Osteocyte (in vitro differentiated cells): Measurements from ENCODE around the gene TEAD3. TPM values are rescaled to one million over a fixed set of nuclear protein-coding genes. Genes with fewer than 3 reads are reported as not detected.

ENCODE experiments used
- DNase-seq: peaks from one replicate; pipeline ENCODE4 v3.0.0; 2021; ENCODE audit warnings: mixed read lengths; ENCODE audit not compliant: unreplicated experiment; ENCODE audit errors: extremely low spot score
- H3K27ac Mint-ChIP-seq: one replicate; pipeline ENCODE4 v1.8.0; 2021; ENCODE audit warnings: mild to moderate bottlenecking, mixed read lengths; ENCODE audit not compliant: unreplicated experiment
- H3K27me3 Mint-ChIP-seq: one replicate; pipeline ENCODE4 v1.8.0; 2021; ENCODE audit warnings: mixed read lengths; ENCODE audit not compliant: unreplicated experiment
- H3K36me3 Mint-ChIP-seq: one replicate; pipeline ENCODE4 v1.8.0; 2021; ENCODE audit warnings: mixed read lengths; ENCODE audit not compliant: unreplicated experiment
- H3K4me1 Mint-ChIP-seq: one replicate; pipeline ENCODE4 v1.8.0; 2021; ENCODE audit warnings: mixed read lengths; ENCODE audit not compliant: unreplicated experiment
- H3K4me3 Mint-ChIP-seq: one replicate; pipeline ENCODE4 v1.8.0; 2021; ENCODE audit warnings: mild to moderate bottlenecking, moderate library complexity, mixed read lengths; ENCODE audit not compliant: unreplicated experiment
- H3K9me3 Mint-ChIP-seq: one replicate; pipeline ENCODE4 v1.8.0; 2021; ENCODE audit warnings: mixed read lengths; ENCODE audit not compliant: unreplicated experiment
- total RNA-seq: library from RNA; stranded (reverse); gene quantifications from 2 replicates; pipeline ENCODE4 v1.2.1, GENCODE V29; 2021
- TF ChIP-seq, protein P1 (sequence below): fragments of 200-600 bp; sonication (generic); IDR thresholded peaks from 2 replicates; pipeline ENCODE4 v1.5.0; 2021; ENCODE audit warnings: antibody characterized with exemption, mild to moderate bottlenecking, moderate library complexity

Gene TEAD3
- total RNA-seq, 1 donor from 2014 or later, result 44.8 TPM

DNA sequence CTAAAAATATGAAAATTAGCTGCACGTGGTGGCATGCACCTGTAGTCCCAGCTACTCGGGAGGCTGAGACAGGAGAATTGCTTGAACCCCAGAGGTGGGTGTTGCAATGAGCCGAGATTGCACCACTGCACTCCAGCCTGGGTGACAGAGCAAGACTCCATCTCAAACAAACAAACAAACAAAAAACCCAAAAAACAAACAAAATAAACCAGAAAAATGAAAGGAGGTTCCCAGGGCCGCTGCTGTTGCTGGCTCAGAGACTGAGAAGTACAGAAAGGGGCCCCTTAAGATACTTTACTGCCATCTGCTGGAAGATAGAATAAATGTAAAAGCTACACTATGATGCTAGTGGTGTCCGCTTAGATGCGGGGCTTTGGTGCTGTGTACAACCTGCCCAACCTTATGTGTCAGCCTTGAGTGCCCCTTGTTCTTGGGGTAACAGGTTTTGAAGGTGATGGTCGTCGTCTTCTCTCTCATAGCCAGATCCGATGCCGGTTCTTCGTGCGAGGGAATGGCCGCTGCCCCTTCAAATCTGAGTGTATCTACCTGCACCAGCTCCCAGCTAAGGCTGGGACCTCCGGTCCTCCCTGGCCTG lies 47.5 kb downstream of the TEAD3 start:
- DNase-seq, result no peak

DNA sequence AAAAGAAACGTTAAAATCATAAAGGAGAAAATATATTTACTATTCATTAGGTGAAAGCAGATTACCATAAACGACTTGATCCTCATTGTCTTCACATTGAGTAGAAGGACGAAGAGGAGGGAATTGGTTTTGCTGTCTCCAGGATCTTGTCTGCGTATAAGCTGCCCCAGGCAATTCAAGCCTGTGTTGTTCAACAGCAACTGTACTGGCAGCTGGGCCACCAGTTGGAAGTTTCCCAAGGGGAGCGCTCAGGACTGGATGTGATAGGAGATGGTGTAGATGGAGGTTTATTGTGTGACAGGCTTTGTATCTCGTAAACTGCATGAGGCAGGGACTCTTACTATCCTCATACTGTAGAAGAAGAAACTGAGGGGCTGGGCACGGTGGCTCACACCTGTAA lies 48.7 kb downstream of the TEAD3 start:
- Mint-ChIP-seq H3K27me3 (no peaks in the 10 kb centered on the region), H3K4me3 (no peak overlapping the region)
- no peak for DNase-seq

More for the DNA sequence above, 47.5 kb downstream of the TEAD3 start:
- TF ChIP-seq, protein P1, sequence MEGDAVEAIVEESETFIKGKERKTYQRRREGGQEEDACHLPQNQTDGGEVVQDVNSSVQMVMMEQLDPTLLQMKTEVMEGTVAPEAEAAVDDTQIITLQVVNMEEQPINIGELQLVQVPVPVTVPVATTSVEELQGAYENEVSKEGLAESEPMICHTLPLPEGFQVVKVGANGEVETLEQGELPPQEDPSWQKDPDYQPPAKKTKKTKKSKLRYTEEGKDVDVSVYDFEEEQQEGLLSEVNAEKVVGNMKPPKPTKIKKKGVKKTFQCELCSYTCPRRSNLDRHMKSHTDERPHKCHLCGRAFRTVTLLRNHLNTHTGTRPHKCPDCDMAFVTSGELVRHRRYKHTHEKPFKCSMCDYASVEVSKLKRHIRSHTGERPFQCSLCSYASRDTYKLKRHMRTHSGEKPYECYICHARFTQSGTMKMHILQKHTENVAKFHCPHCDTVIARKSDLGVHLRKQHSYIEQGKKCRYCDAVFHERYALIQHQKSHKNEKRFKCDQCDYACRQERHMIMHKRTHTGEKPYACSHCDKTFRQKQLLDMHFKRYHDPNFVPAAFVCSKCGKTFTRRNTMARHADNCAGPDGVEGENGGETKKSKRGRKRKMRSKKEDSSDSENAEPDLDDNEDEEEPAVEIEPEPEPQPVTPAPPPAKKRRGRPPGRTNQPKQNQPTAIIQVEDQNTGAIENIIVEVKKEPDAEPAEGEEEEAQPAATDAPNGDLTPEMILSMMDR, result peak; percentile 85
- Mint-ChIP-seq H3K9me3 (no peaks in the 10 kb centered on the region), H3K4me3 (no peak overlapping the region), H3K36me3 (no peaks in the 10 kb centered on the region), H3K27ac (no peak overlapping the region), H3K4me1 (peaks cover 24% of the 10 kb centered on the region), H3K27me3 (no peaks in the 10 kb centered on the region)

DNA sequence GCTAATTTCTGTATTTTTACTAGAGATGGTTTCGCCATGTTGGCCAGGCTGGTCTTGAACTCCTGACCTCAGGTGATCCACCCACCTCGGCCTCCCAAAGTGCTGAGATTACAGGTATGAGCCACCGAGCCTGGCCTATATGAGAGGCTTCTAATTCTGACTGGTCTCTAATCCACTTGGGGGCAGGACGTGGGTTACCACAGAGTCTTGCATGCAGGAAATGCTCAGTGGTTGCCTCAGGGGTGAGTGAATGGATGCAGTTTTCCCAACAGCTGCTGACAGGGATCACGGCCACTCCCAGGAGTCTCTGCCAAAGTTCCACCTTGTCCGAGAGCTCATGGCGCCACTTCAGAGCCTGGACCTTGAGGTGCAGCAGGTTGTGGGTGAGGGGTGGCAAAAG lies 51.2 kb downstream of the TEAD3 start:
- H3K4me1 Mint-ChIP-seq, result peaks cover 14% of the 10 kb centered on the region
- no peak for DNase-seq

More for the DNA sequence above, 48.7 kb downstream of the TEAD3 start:
- Mint-ChIP-seq H3K9me3 (no peaks in the 10 kb centered on the region), H3K4me1 (peaks cover 18% of the 10 kb centered on the region), H3K36me3 (no peaks in the 10 kb centered on the region), H3K27ac (no peak overlapping the region)
- TF ChIP-seq, protein P1, result no peak

DNA sequence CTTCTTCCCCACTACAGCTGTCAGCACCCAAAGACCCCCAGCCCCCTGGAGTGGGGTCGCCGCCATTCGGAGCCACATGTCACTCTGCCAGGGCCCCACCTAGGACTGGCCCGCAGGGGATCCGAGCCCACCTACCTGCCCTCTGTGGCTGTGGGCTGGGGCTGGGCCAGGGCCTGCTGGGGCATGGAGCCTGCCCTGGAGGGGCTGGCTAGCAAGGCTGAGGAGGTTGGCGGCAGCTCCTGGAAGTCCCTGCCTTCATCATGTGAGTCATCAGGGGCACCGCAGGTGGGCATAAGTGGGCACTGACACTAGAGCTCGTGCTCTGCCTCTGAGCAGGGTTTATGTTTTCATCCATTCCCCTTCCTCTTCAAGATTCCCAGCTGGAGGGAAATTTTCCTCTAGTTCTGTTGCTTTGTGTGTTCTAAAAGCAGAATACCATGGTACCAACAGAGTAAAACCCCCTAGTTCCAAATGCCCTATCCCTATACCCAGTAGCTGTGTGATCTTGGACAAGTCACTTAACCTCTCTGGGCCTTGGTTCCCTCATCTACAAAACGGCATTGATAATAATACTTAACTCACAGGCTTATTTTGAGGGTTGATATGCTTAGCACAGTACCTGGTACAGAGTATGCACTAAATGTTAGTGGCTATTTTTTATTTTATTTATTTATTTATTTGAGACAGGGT lies 53.4 kb downstream of the TEAD3 start:
- Mint-ChIP-seq H3K4me1 (peaks cover 14% of the 10 kb centered on the region), H3K27me3 (no peaks in the 10 kb centered on the region), H3K9me3 (no peaks in the 10 kb centered on the region), H3K36me3 (no peaks in the 10 kb centered on the region), H3K27ac (peak overlapping the region; percentile 74), H3K4me3 (no peak overlapping the region)
- TF ChIP-seq, protein P1, result no peak
- no peak for DNase-seq

More for the DNA sequence above, 51.2 kb downstream of the TEAD3 start:
- no peaks in the 10 kb centered on the region for H3K9me3 Mint-ChIP-seq
- no peaks in the 10 kb centered on the region for H3K36me3 Mint-ChIP-seq
- H3K27me3 Mint-ChIP-seq, result no peaks in the 10 kb centered on the region
- TF ChIP-seq, protein P1, result no peak
- H3K4me3 Mint-ChIP-seq, result no peak overlapping the region
- H3K27ac Mint-ChIP-seq, result no peak overlapping the region

DNA sequence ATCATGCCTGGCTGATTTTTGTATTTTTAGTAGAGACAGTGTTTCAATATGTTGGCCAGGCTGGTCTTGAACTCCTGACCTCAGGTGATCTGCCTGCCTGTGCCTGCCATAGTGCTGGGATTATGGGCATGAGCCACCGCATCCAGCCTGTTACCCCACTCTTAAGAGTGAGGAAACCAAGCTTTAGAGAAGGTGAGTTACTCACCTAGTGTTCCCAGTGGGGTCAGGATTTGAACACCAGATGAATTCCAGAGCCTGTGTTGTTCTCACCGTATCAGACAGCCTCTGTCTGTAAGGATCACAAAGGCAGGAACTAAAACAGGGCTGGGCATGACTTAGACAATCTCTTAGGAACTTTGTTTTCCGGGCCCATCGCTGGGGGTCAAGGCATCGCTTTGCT lies 54.2 kb downstream of the TEAD3 start:
- TF ChIP-seq, protein P1, result no peak
- Mint-ChIP-seq H3K36me3 (no peaks in the 10 kb centered on the region), H3K27me3 (no peaks in the 10 kb centered on the region), H3K4me1 (peaks cover 12% of the 10 kb centered on the region), H3K9me3 (no peaks in the 10 kb centered on the region), H3K4me3 (no peak overlapping the region), H3K27ac (peak overlapping the region; percentile 74)
- DNase-seq, result no peak
